Measurements from ENCODE around the gene PRKG1. TPM values are rescaled to one million over a fixed set of nuclear protein-coding genes. Genes with fewer than 3 reads are reported as not detected.

The PRKG1 gene
- total RNA-seq, 1 donor from 2014 or later, result 17.9 TPM

- Histone ChIP-seq H3K4me1 (no peaks in the 10 kb centered on the region), H3K9me3 (no peaks in the 10 kb centered on the region), H3K36me3 (no peaks in the 10 kb centered on the region), H3K4me3 (no peak overlapping the region), H3K27ac (no peak overlapping the region), H3K27me3 (no peaks in the 10 kb centered on the region)
- TF ChIP-seq CTCF (IDR thresholded peaks at IDR 0.05) (no peak), POLR2AphosphoS5 (IDR thresholded peaks at IDR 0.05; ENCODE audit: insufficient read depth in 1 of 2, low read depth in 1 of 2) (no peak), POLR2A (IDR thresholded peaks at IDR 0.05) (no peak)
- DNase-seq (ENCODE audit: extremely low spot score in 2 of 2), result no peak
- intact Hi-C loops (cut with DNase I), result no loop called here
Observed at GRCh38 chr10:51479711-51480110, 405.4 kb downstream of the PRKG1 start.

- no peak overlapping the region for H3K27ac ChIP-seq
- H3K36me3 ChIP-seq, result no peaks in the 10 kb centered on the region
- intact Hi-C loops (cut with DNase I), result no loop called here
- H3K27me3 ChIP-seq, result no peaks in the 10 kb centered on the region
- H3K4me1 ChIP-seq, result no peaks in the 10 kb centered on the region
- no peaks in the 10 kb centered on the region for H3K9me3 ChIP-seq
- no peak for DNase-seq (ENCODE audit: extremely low spot score in 2 of 2)
- TF ChIP-seq POLR2A (IDR thresholded peaks at IDR 0.05) (no peak), CTCF (IDR thresholded peaks at IDR 0.05) (no peak), POLR2AphosphoS5 (IDR thresholded peaks at IDR 0.05; ENCODE audit: insufficient read depth in 1 of 2, low read depth in 1 of 2) (no peak)
- H3K4me3 ChIP-seq, result no peak overlapping the region
Observed at GRCh38 chr10:51485668-51486067, 411.4 kb downstream of the PRKG1 start.

DNA sequence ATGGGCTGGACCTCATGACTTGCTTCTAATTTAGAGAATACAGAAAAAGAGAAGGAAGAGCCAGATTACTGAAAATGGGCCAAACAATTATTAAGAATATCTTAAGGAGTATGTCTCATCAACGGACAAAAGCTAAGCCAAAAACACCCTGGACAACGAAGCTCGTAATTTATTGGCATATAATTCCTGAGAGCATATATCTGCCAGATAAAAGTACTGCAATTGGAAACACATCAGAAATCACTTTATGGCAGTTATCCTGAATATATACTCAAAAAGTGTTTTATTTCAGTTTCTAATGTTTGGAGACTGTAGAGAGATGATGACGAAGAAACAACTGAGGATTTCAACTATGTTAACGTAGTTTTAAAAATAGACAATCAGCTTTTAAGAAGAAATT is 413.3 kb downstream of the PRKG1 start:
- Histone ChIP-seq H3K4me3 (no peak overlapping the region), H3K9me3 (no peaks in the 10 kb centered on the region), H3K27ac (no peak overlapping the region), H3K27me3 (no peaks in the 10 kb centered on the region), H3K4me1 (no peaks in the 10 kb centered on the region), H3K36me3 (no peaks in the 10 kb centered on the region)
- TF ChIP-seq CTCF (IDR thresholded peaks at IDR 0.05) (no peak), POLR2A (IDR thresholded peaks at IDR 0.05) (no peak), POLR2AphosphoS5 (IDR thresholded peaks at IDR 0.05; ENCODE audit: insufficient read depth in 1 of 2, low read depth in 1 of 2) (no peak)
- intact Hi-C loops (cut with DNase I), result no loop called here
- DNase-seq (ENCODE audit: extremely low spot score in 2 of 2), result no peak

GRCh38 chr10:51488766-51489408 is 414.6 kb downstream of the PRKG1 start:
- intact Hi-C loops (cut with DNase I), result no loop called here
- DNase-seq (ENCODE audit: extremely low spot score in 2 of 2), result no peak
- Histone ChIP-seq H3K4me3 (no peak overlapping the region), H3K4me1 (no peaks in the 10 kb centered on the region), H3K9me3 (no peaks in the 10 kb centered on the region), H3K27me3 (no peaks in the 10 kb centered on the region), H3K36me3 (no peaks in the 10 kb centered on the region), H3K27ac (no peak overlapping the region)
- TF ChIP-seq POLR2AphosphoS5 (IDR thresholded peaks at IDR 0.05; ENCODE audit: insufficient read depth in 1 of 2, low read depth in 1 of 2), result no peak
- TF ChIP-seq CTCF (IDR thresholded peaks at IDR 0.05), result no peak
- TF ChIP-seq POLR2A (IDR thresholded peaks at IDR 0.05), result no peak

- no peak for DNase-seq (ENCODE audit: extremely low spot score in 2 of 2)
- no peaks in the 10 kb centered on the region for H3K27me3 ChIP-seq
- no peak overlapping the region for H3K4me3 ChIP-seq
- no peaks in the 10 kb centered on the region for H3K36me3 ChIP-seq
- no peaks in the 10 kb centered on the region for H3K9me3 ChIP-seq
- TF ChIP-seq POLR2AphosphoS5 (IDR thresholded peaks at IDR 0.05; ENCODE audit: insufficient read depth in 1 of 2, low read depth in 1 of 2) (no peak), CTCF (IDR thresholded peaks at IDR 0.05) (no peak), POLR2A (IDR thresholded peaks at IDR 0.05) (no peak)
- intact Hi-C loops (cut with DNase I), result no loop called here
- no peak overlapping the region for H3K27ac ChIP-seq
- H3K4me1 ChIP-seq, result no peaks in the 10 kb centered on the region
Observed at GRCh38 chr10:51498424-51498823, 424.1 kb downstream of the PRKG1 start.
